ENCODE measurements around the gene NVL.

Gene NVL

GRCh38 chr1:224196813-224197600, 133.0 kb downstream of the NVL start:
- no peak for DNase-seq (ENCODE audit: extremely low read depth, low read depth)
- TF ChIP-seq CTCF (IDR thresholded peaks at IDR 0.05; ENCODE audit: low read depth, low read length, missing control alignments) = no peak
- H3K4me3 ChIP-seq (replicated peaks; ENCODE audit: low read depth, low read length) = no peak overlapping the region

DNA sequence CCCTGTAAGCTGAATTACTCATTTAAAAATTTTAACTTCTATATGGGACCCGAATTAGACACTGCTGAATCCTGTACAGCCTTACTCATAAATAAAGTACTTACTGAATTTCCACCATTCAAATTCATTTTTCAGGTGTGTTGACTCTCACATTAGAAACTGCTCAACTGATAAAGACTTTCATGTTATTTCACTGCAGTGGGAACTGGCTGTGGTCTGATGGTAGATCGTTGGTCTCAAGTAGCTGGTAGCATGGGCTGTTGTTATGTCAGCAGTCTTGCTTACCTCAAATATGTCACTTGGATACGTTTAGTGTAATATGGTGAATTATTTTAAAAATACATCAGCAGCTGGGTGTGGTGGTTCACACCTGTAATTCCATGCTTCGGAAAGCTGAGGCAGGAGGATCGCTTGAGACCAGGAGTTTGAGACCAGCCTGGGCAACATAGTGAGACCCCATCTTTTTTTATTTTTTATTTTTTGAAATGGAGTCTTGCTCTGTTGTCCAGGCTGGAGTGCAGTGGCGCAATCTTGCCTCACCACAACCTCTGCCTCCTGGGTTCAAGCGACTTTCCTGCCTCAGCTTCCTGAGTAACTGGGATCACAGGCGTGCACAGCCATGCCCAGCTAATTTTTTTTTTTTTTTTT, 136.5 kb downstream of the NVL start:
- DNase-seq (ENCODE audit: extremely low read depth, low read depth) = no peak
- no peak for TF ChIP-seq CTCF (IDR thresholded peaks at IDR 0.05; ENCODE audit: low read depth, low read length, missing control alignments)
- H3K4me3 ChIP-seq (replicated peaks; ENCODE audit: low read depth, low read length) = no peak overlapping the region

- no peak for DNase-seq (ENCODE audit: extremely low read depth, low read depth)
- no peak for TF ChIP-seq CTCF (IDR thresholded peaks at IDR 0.05; ENCODE audit: low read depth, low read length, missing control alignments)
- no peak overlapping the region for H3K4me3 ChIP-seq (replicated peaks; ENCODE audit: low read depth, low read length)
These were observed 137.7 kb downstream of the NVL start for GRCh38 chr1:224192082-224192788.

DNA sequence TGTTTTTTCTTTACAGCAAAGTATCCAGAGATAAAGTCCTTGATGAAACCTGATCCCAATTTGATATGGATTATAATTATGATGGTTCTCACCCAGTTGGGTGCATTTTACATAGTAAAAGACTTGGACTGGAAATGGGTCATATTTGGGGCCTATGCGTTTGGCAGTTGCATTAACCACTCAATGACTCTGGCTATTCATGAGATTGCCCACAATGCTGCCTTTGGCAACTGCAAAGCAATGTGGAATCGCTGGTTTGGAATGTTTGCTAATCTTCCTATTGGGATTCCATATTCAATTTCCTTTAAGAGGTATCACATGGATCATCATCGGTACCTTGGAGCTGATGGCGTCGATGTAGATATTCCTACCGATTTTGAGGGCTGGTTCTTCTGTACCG, 140.4 kb downstream of the NVL start:
- no peak for TF ChIP-seq CTCF (IDR thresholded peaks at IDR 0.05; ENCODE audit: low read depth, low read length, missing control alignments)
- no peak for DNase-seq (ENCODE audit: extremely low read depth, low read depth)
- H3K4me3 ChIP-seq (replicated peaks; ENCODE audit: low read depth, low read length) = no peak overlapping the region

DNA sequence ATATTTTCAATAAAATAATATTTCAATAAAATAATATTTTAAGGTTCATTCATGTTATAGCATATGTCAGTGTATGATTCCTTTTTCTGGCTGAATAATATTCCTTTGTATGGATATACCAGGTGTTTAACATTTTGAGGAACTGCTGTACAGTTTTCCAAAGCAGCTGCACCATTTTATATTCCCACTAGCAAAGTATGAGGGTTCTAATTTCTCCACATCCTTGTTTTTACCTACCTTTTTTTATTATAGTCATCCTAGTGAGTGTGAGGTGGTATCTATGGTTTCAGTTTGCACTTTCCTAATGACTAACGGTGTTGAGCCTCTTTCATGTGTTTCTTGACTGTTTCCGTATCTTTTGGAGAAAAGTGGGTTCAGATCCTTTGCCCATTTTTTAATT, 141.7 kb downstream of the NVL start:
- no peak overlapping the region for H3K4me3 ChIP-seq (replicated peaks; ENCODE audit: low read depth, low read length)
- no peak for TF ChIP-seq CTCF (IDR thresholded peaks at IDR 0.05; ENCODE audit: low read depth, low read length, missing control alignments)
- no peak for DNase-seq (ENCODE audit: extremely low read depth, low read depth)

DNA sequence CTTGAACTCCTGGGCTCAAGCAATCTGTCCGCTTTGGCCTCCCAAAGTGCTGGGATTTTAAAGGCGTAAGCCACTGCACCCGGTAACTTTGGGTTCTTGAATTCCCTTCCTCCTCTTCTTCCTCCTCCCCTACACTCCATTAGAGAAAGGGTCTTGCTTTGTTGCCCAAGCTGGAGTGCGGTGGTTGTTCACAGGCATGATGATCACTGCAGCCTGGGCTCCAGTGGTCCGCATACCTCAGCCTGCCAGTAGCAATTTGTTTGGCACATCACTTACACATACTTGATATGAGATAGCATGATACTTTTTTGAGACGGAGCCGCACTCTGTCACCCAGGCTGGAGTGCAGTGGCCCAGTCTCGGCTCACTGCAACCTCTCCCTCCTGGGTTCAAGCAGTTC, 144.8 kb downstream of the NVL start:
- DNase-seq (ENCODE audit: extremely low read depth, low read depth) = no peak
- peak overlapping the region; percentile 81 for H3K4me3 ChIP-seq (replicated peaks; ENCODE audit: low read depth, low read length)
- no peak for TF ChIP-seq CTCF (IDR thresholded peaks at IDR 0.05; ENCODE audit: low read depth, low read length, missing control alignments)
